HG03280 (cell line): Measurements from ENCODE around the gene TGDS.
A peak's percentile ranks its signal among the peaks of the same experiment; 100 is the strongest.
"Not testable (repeated sequence)": the region's sequence is repeated elsewhere in the genome, so short reads cannot be mapped to it uniquely, and the experiment has no call there.

Source experiments
- ATAC-seq: cut with Tn5 transposase; IDR thresholded peaks from one replicate; pipeline ENCODE4 v1.9.1; 2021; ENCODE audit warnings: mild to moderate bottlenecking, moderate library complexity; ENCODE audit not compliant: unreplicated experiment

The TGDS gene, protein sequence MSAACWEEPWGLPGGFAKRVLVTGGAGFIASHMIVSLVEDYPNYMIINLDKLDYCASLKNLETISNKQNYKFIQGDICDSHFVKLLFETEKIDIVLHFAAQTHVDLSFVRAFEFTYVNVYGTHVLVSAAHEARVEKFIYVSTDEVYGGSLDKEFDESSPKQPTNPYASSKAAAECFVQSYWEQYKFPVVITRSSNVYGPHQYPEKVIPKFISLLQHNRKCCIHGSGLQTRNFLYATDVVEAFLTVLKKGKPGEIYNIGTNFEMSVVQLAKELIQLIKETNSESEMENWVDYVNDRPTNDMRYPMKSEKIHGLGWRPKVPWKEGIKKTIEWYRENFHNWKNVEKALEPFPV

GRCh38 chr13:94595950-94596574 lies at the start of gene TGDS:
TGDS (minus strand) TSS chr13:94596152; CDS start chr13:94596136, 16 bp downstream.
- ATAC-seq, result peak; percentile 97

GRCh38 chr13:94641409-94641941 lies 45.5 kb upstream of the TGDS start:
- no peak for ATAC-seq

- ATAC-seq, result no peak
These were observed 44.8 kb upstream of the TGDS start for GRCh38 chr13:94640721-94641120.

- ATAC-seq, result not testable (repeated sequence)
These were observed 41.7 kb upstream of the TGDS start for GRCh38 chr13:94637677-94638076.

DNA sequence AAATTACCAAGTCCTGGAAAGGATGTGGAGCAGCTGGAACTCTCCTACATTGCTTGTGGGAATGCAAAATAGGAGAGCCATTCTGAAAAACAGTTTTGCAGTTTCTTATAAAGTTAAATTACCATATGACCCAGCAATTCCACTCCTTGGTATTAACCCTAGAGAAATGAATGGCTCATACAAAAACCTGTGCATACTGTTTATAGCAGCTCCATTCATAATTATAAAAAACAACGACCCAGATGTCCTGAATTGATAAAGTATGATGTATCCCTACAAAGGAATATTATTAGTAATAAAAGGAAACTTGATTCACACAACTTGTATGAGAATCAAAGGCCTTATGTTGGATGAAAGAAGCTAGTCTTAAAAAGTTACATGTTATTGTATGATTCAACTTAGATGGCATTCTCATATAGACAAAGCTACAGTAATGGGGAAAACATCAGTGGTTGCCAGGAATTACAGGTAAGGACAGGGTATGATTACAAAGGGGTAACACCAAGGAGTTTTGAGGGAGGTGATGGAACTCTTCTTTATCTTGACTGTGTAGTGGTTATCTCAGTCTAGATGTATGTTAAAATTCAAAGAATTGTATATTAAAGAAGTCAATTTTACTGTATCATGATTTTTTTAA lies 41.1 kb upstream of the TGDS start:
- ATAC-seq, result no peak

GRCh38 chr13:94636096-94636495 lies 40.1 kb upstream of the TGDS start:
- ATAC-seq, result not testable (repeated sequence)

DNA sequence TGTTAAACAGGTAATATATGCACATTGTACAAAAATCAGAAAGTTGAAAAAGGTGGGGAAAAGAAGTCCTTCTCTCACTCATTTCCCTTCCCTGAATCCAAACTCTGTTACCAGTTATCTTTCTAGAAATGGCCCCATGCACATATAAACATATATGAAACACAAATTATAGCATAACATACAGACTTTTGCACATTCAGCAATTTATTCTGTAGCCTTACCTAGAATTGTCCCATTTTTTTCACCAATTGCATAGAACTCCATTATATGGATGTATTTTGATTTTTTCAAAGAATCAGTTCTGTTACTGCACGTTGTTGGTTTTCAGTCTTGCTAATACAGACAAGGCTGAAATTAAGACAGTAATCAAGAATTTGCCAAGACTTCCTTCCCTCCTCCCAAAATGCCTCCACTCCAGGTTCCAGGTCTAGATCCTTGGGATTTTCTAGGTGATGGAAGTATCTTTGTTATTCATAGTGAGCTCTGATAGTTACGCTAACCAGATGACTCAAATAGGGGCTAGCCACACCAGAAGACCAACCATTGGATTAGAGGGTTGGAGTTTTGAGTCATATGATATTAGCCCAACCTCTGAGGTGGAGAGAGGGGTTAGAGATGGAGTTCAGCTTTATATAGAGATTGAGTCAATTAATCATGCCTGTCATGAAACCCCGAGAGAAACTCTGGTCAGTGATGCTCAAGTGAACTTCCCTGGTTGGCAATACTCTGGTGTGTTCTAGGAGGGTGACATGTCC lies 36.5 kb upstream of the TGDS start:
- ATAC-seq, result no peak

DNA sequence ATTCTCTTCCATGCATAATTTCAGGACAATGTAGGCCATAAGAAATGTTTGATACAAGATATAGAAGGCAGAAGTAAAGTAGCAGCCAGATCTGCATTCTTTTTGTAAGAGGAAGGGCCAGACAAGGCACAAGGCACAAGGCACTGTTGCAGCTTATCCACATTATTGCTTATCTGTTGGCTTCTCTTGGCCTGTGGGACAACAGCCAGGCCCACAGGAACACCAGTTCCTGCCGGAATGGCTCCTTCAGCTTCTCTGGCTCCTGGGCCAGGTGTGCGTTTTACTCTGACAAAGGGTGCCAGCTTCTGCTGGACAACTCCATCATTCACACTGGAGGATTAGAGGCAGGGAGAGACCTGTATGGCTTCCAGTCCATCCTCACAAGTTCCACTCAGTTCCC lies 34.9 kb upstream of the TGDS start:
- no peak for ATAC-seq

DNA sequence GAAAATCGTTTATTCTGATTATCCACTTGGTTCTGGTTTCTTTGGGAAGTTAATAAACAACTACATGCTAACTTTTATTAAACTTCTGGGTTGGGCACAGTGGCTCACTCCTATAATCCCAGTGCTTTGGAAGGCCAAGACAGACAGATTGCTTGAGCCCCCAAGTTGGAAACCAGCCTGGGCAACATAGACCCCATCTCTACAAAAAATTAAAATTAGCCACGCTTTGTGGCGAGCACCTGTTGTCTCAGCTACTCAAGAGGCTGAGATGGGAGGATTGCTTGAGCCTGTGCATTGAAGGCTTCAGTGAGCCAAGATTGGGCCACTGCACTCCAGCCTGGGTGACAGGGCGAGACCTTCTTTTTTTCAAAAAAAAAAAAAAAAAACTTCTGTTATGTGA lies 27.4 kb upstream of the TGDS start:
- ATAC-seq, result no peak

DNA sequence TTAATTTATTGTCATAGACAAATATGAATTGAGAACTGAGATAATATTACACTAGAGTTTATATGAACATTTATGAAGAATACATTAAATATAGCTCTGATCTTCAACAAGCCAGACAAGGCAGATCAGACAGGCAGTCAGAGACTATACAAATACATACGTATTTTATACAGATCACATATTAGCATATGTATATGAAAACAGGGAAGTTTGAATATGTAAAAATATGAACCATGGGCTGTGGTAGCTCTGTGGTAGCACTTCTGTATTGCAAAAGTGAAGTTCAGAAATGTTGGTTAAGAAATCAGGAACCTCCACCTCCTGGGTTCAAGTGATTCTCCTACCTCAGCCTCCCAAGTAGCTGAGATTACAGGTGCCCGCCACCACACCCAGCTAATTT lies 26.4 kb upstream of the TGDS start:
- no peak for ATAC-seq

DNA sequence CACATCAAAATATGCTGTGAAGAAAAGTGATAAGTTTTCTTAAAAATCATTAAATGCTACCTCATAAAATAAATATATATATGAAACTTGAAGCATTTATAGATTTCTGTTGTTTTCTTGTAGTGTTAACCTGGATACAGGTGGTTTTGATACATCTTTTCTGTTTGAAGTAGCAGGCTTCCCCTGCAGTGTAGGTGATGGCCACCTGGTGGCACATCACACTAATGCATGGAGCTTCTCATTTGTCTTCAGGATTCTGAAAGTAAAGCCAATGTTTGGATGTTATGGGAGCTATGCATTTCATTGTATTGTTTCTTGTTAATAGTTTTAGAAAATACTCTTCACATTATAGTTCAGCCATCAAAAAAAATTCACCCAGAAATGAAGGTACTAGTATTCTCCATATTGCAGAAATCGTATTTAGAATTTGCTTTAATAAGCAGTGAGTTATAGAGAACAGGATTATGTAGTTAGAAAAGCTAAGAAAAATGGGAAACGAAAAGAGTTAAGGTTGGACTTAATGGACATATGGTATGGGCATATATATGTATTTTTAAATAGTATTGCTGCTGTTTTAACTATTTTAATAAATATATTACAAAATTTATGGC lies 24.4 kb upstream of the TGDS start:
- peak; percentile 79 for ATAC-seq

- ATAC-seq, result no peak
These were observed 21.5 kb upstream of the TGDS start for GRCh38 chr13:94617389-94618000.

GRCh38 chr13:94613051-94613450 lies 17.1 kb upstream of the TGDS start:
- no peak for ATAC-seq

- ATAC-seq, result no peak
These were observed 16.1 kb upstream of the TGDS start for GRCh38 chr13:94612050-94612449.

DNA sequence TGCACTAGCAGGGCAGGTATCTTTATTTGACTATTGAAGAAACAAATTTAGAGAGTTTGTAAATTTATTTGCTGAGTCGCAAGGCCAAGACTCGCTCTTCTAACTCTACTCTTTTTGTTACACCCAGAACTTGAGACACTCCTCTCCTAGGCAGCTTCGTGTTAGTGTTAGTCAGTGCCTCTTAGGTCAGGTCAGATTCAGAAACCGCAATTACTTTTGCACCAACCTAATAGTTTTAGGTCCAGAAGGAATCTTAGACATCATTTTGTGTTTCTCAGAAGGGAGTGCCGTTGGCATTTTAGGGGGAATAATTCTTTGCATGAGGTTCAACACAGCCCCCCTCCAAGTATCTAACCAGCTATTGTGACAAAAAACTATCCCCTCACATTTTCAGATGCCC lies 14.5 kb upstream of the TGDS start:
- ATAC-seq, result no peak

DNA sequence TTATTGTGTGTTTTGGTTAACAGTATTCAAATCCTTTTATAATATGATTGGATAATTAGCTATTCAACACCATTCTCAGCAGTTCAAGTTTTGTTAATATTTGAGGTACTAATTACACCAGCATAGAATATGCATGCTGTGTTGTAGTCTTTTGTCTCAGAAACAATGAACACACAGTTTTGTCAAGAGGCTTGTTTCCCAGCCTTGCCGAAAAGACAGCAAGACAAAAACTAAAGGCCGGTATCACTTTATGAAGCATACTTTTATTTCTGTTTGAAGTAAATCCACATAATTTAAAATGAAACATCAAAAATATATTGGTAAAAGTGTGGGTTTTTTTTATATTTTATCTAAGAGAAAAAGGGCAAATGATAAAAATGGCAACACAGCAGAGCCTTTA lies 13.2 kb upstream of the TGDS start:
- ATAC-seq, result no peak

DNA sequence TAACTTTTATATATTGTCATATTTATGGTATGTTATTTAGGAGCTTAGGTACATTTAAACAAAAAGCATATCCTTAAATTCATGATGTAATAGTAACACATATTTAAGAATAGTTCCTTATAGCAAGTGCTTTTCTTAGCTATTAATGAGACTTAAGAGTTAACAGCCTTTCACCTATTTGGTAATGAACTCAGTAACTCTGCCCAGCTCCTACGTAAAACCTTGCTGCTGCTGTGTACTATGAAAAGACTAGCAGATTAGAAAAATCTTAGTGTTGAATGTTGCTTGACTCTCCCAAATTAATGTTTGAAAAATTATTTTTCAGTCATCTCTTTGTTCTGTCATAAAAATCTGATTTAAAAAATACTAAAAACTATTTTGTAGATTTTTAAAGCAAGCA lies 12.6 kb upstream of the TGDS start:
- ATAC-seq, result no peak

GRCh38 chr13:94607939-94608338 lies 12.0 kb upstream of the TGDS start:
- ATAC-seq, result no peak

GRCh38 chr13:94607056-94607455 lies 11.1 kb upstream of the TGDS start:
- ATAC-seq, result no peak

DNA sequence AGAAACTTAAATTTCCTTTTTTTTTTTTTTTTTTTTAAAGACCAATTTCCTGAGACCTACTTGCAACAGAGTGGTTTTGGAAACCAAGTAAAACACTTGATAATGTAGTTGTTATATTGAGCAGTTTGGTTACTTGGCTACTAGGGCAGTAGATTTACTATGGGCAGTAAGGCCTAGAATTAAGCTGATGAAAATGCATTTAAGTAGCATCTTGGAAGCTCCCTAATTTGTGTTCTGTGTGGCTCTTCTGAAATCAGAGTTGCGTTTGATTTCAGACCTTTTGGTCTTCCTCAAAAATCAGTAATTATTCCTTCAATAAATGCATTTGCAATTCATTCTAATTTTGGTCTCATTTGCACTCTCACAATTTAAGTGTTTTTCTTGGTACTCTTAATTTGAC lies 6.5 kb upstream of the TGDS start:
- ATAC-seq, result no peak
